ENCODE measurements around the gene ANKS1B.

- no peak for TF ChIP-seq POLR2A (IDR thresholded peaks at IDR 0.05)
- TF ChIP-seq, protein P1, sequence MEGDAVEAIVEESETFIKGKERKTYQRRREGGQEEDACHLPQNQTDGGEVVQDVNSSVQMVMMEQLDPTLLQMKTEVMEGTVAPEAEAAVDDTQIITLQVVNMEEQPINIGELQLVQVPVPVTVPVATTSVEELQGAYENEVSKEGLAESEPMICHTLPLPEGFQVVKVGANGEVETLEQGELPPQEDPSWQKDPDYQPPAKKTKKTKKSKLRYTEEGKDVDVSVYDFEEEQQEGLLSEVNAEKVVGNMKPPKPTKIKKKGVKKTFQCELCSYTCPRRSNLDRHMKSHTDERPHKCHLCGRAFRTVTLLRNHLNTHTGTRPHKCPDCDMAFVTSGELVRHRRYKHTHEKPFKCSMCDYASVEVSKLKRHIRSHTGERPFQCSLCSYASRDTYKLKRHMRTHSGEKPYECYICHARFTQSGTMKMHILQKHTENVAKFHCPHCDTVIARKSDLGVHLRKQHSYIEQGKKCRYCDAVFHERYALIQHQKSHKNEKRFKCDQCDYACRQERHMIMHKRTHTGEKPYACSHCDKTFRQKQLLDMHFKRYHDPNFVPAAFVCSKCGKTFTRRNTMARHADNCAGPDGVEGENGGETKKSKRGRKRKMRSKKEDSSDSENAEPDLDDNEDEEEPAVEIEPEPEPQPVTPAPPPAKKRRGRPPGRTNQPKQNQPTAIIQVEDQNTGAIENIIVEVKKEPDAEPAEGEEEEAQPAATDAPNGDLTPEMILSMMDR (IDR thresholded peaks at IDR 0.05), result no peak
These were observed 1217.5 kb downstream of the ANKS1B start for GRCh38 chr12:98767248-98767647.
